GM18505 (cell line): ENCODE measurements around the gene MARK3.

Experiments
- ATAC-seq: cut with Tn5 transposase; IDR thresholded peaks from one replicate; pipeline ENCODE4 v1.9.1; 2021; ENCODE audit not compliant: unreplicated experiment
- POLR2A ChIP-seq: IDR thresholded peaks from 4 replicates; pipeline ENCODE4 v1.6.1; 2011; ENCODE audit warnings: borderline replicate concordance; ENCODE audit not compliant: insufficient read depth, insufficient read length; ENCODE audit errors: extremely low read depth

Gene MARK3

GRCh38 chr14:103483600-103483999, 98.4 kb downstream of the MARK3 start:
- no peak for TF ChIP-seq POLR2A
- no peak for ATAC-seq

- no peak for TF ChIP-seq POLR2A
- ATAC-seq, result no peak
Measured at GRCh38 chr14:103485504-103485903, 100.3 kb downstream of the MARK3 start.

- ATAC-seq, result no peak
- TF ChIP-seq POLR2A, result no peak
Measured at GRCh38 chr14:103488071-103488470, 102.9 kb downstream of the MARK3 start.

DNA sequence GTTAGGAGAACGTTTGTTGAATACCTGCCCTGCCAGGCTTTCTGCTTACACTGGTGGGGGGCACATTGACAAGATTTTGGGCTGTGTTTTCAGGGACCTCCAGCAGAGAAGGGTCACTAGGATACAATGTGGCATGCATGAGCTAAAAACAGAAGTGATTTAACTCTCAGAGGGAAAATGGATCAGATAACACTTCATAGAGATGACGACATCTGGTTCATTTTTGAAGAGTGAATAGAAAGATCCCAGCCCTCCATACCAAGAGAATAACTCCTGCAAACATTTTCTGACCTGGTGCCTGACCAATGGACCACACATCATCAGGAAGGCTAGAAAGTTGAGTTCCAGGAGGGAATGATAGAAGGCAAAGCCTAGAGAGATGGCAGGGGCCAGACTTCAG, 103.7 kb downstream of the MARK3 start:
- no peak for TF ChIP-seq POLR2A
- ATAC-seq, result no peak

- TF ChIP-seq POLR2A, result no peak
- ATAC-seq, result no peak
Measured at GRCh38 chr14:103489621-103490020, 104.4 kb downstream of the MARK3 start.

- ATAC-seq, result no peak
- TF ChIP-seq POLR2A, result no peak
Measured at GRCh38 chr14:103491691-103492090, 106.5 kb downstream of the MARK3 start.

DNA sequence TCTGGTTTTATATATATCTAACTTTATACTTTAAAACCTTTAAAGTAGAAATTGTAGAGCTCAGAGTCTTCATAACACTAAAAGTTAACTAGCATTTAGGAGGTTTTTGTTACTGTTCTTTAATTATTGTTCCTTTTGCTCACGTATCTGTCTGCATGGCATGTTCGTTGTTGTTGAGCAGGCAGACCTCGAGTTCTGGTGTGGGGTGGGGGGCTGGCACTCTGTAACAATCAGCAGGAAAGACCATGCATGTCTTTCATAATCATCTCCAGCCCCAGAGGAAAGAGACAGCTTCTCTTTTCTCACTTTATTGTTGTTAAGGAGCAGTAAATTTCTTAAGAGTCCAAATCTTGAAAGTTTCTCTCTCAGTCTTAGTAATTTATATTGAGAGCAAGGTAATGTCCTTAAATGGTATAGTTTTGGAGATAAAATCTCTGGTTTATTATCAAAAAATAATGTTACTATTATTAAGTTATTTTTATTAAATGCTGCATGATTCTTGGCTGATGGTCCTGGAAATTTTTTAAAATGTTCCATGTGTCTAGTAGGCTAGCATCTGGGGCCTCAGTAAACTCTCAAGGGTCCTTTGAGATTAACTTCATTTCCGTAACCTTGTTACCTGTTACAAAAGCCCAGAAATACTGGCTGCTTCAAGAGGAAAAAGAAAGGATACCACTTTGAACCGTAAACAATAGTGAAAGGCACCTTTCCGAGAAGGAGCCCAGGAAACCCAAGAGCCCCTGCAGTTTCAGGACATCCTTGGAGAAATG, 107.1 kb downstream of the MARK3 start:
- ATAC-seq, result no peak

DNA sequence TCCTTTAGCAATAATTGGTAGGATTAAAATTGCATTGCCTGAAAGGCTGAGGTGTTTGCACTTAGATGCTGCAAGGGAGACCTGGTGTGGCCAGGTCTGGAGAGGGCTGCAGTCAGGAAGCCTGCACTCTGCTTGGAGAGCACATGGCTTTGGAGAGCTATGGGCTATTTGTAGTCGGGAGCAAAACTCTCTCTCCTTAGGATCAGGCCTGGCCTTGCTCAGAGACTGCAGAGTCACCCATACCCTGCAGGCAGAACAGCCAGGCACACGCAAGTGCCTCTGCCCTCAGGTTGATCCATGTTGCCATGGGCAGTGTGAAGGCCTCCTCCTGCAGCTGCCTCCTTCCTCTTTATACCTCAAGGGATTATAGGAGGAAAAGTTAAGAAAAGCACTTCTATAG, 110.6 kb downstream of the MARK3 start:
- no peak for TF ChIP-seq POLR2A
- ATAC-seq, result no peak

More for the DNA sequence above, 107.1 kb downstream of the MARK3 start:
- TF ChIP-seq POLR2A, result no peak

DNA sequence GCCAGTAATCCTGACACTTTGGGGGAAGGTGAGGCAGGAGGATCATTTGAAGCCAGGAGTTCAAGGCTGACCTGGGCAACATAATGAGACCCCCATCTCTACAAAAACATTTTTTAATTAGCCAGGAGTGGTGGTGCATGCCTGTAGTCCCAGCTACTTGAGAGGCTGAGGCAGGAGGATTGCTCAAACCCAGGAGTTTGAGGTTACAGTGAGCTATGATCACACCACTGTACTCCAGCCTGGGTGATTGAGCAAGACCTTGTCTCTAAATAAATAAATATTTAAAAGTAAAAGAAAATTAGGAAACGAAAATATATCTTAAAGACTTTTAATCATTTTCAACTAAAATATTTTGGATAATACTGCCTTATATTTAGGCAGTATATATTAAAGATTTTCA, 111.6 kb downstream of the MARK3 start:
- TF ChIP-seq POLR2A, result no peak

DNA sequence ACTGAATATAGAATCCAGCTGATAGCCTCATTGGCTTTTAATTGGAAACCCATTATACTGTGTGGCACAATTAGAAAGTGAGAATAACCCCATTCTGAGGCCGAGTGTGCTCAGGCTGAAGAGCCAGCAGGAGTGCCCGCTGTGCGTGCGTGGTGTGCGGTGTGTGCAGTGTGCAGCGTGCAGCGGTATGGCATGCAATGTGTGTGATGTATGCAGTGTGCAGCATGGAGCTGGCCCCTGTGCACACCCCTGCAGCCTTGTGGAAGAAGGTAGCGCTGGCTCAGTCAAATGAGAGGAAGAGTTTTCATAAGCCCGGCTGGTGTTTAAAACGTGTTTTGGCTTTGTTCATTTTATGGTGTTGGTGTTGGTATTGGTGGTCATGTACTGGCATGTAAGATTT, 114.5 kb downstream of the MARK3 start:
- no peak for ATAC-seq
- TF ChIP-seq POLR2A, result no peak

More for the DNA sequence above, 111.6 kb downstream of the MARK3 start:
- no peak for ATAC-seq

DNA sequence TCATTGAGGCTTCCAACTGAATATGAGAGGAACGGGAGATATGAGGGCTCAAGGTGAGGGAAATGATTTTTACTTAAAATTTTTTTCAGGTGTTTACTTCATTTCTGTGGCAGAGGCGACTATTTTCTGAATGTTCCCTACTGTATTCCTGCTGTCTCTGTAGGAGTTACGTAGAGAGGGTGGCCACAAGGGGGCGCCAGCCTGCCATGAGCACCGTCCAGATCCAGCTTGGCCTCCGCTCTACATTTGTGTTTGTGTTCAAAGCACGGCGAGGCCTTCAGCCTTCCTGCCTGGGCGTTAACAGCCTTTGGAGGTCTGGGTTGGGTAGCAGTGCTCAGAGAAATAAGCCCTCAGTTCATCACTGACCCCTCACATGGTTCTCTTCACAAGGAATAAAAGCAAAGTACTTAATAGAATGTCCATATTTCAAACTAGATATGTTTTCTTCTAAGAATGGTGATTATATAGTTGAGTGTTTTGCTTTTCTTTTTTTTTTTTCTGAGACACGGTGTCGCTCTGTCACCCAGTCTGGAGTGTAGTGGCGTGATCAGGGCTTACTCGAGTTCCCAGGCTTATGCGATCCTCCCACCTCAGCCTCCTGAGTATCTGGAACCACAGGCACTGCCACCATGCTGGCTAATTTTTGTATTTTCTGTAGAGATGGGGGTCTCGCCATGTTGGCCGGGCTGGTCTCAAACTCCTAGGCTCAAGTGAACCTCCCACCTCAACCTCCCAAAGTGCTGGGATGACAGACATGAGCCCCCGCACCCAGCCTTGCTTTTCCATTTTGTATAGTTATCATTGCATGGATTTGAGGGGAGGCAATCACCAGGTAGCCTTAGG, 115.2 kb downstream of the MARK3 start:
- TF ChIP-seq POLR2A, result no peak
- no peak for ATAC-seq

DNA sequence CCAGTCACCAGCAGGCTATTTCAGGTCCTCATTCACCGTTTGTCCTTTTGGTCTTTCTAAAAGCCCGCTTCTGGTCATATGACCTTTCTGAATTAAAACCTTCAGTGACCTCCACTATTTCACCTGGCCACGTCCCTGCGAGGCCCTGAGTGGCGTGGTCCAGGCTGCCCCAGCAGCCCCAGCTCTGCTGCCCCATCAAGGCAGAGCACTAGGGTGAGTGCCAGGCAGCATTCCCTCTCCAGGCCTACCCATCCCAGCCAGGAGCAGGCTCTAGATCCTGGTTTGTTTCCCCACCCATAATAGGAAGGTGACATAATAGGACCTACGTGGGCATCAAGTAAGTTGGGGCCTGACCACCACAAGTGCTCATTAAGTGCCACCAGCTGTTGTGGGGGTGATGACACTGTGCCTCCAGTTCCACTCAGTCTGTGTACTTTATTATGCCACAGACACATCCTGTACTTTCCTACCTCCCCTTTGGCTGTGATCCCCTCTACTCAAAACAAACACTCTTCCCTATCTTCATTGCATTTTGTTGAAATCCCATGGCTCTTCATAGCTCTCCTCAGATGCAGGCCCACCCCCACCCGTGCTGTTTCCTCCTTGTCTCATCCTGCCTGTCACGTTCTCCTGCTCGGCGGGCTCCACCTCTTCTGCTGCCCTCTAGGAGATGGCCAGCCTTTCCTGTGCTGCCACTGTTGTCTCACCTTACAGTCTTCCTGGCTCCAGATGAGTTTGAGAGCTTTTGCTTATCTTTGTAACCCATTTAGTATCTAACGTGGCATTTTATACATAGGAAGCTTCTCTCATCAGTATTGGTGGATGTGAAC, 116.0 kb downstream of the MARK3 start:
- ATAC-seq, result no peak
- TF ChIP-seq POLR2A, result no peak
